Ovary (tissue), 3 donors: Measurements from ENCODE around the gene KDM8.

Experiments used
- POLR2A ChIP-seq: fragments of 450-650 bp; IDR thresholded peaks from one replicate; pipeline ENCODE4 v1.6.1; 2017; ENCODE audit warnings: antibody characterized with exemption, mild to moderate bottlenecking, moderate library complexity
- TF ChIP-seq, protein P1 (sequence below), 3 donors: fragments of 450-650 bp in 2 of 3; fragments of 200-600 bp in 1 of 3; IDR thresholded peaks; one replicate each; pipeline versions ENCODE4 v1.5.1 to v1.8.0; 2016 to 2022; ENCODE audit warnings: antibody characterized with exemption in 3 of 3, mild to moderate bottlenecking in 1 of 3
- donor health status: DM: no; HTN: no; CAD: no.

DNA sequence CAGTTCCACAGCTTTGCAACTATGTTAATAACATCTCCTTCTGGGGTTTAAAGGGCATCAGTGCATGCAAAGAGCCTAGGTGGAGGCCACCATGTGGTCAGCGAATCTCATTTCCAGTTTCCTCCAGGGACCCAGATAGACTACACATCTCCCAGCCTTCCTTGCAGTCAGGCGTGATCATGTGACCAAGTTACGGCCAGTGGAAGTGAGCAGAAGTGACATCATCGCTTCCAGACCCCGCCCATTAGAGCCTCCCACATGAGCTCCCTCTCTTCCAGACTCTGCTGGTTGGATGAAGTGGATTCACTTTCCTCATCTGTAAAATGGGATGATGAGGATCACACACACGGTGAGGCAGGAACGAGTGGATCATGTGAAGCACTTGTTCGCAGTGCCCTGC lies 27.4 kb upstream of the KDM8 start:
- TF ChIP-seq, protein P1, sequence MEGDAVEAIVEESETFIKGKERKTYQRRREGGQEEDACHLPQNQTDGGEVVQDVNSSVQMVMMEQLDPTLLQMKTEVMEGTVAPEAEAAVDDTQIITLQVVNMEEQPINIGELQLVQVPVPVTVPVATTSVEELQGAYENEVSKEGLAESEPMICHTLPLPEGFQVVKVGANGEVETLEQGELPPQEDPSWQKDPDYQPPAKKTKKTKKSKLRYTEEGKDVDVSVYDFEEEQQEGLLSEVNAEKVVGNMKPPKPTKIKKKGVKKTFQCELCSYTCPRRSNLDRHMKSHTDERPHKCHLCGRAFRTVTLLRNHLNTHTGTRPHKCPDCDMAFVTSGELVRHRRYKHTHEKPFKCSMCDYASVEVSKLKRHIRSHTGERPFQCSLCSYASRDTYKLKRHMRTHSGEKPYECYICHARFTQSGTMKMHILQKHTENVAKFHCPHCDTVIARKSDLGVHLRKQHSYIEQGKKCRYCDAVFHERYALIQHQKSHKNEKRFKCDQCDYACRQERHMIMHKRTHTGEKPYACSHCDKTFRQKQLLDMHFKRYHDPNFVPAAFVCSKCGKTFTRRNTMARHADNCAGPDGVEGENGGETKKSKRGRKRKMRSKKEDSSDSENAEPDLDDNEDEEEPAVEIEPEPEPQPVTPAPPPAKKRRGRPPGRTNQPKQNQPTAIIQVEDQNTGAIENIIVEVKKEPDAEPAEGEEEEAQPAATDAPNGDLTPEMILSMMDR (IDR thresholded peaks at IDR 0.05), result no peak
- no peak for TF ChIP-seq POLR2A
